HEK293T (cell line): ENCODE data around the gene FAM98C.
"Not testable (repeated sequence)": the region's sequence is repeated elsewhere in the genome, so short reads cannot be mapped to it uniquely, and the experiment has no call there.

Experiments
- CTCF ChIA-PET: fragments of 350-600 bp; formaldehyde crosslinking; extraction: SDS; loops from one replicate; lab custom pipeline; 2021; ENCODE audit warnings: antibody characterized with exemption, inconsistent platforms; lab: Yijun Ruan, JAX
- POLR2A ChIA-PET: fragments of 350-600 bp; formaldehyde crosslinking; extraction: SDS; loops from one replicate; lab custom pipeline; 2020; ENCODE audit warnings: antibody characterized with exemption, inconsistent platforms; lab: Yijun Ruan, JAX
- DNase-seq: peaks from one replicate; pipeline ENCODE4 v3.0.0; 2012; ENCODE audit warnings: mixed read lengths; ENCODE audit errors: extremely low spot score
- ARNT ChIP-seq: fragments of 450-650 bp; IDR thresholded peaks from 2 replicates; pipeline ENCODE4 v1.6.1; 2017; ENCODE audit warnings: mild to moderate bottlenecking
- BHLHE40 ChIP-seq: fragments of 450-650 bp; IDR thresholded peaks from 2 replicates; pipeline ENCODE4 v1.6.1; 2016; ENCODE audit warnings: mild to moderate bottlenecking, moderate library complexity, borderline replicate concordance
- CTBP1 ChIP-seq: fragments of 450-650 bp; IDR thresholded peaks from 2 replicates; pipeline ENCODE4 v1.6.1; 2016; ENCODE audit warnings: borderline replicate concordance
- ELF4 ChIP-seq: fragments of 450-650 bp; IDR thresholded peaks from 2 replicates; pipeline ENCODE4 v1.6.1; 2017; ENCODE audit warnings: antibody characterized with exemption
- FOXA1 ChIP-seq: fragments of 450-650 bp; IDR thresholded peaks from 2 replicates; pipeline ENCODE4 v1.6.1; 2016; ENCODE audit warnings: mild to moderate bottlenecking
- FOXK2 ChIP-seq: fragments of 450-650 bp; IDR thresholded peaks from 2 replicates; pipeline ENCODE4 v1.6.1; 2016; ENCODE audit warnings: mild to moderate bottlenecking
- FOXM1 ChIP-seq: fragments of 450-650 bp; IDR thresholded peaks from 2 replicates; pipeline ENCODE4 v1.6.1; 2017; ENCODE audit warnings: mild to moderate bottlenecking, borderline replicate concordance
- HDGF ChIP-seq: fragments of 450-650 bp; IDR thresholded peaks from 2 replicates; pipeline ENCODE4 v1.6.1; 2017; ENCODE audit warnings: antibody characterized with exemption, borderline replicate concordance
- L3MBTL2 ChIP-seq: fragments of 450-650 bp; conservative IDR thresholded peaks from 2 replicates; pipeline ENCODE4 v1.6.1; 2016; ENCODE audit warnings: mild to moderate bottlenecking
- LEF1 ChIP-seq: fragments of 450-650 bp; IDR thresholded peaks from 2 replicates; pipeline ENCODE4 v1.6.1; 2017; ENCODE audit warnings: mild to moderate bottlenecking, borderline replicate concordance
- NFRKB ChIP-seq: fragments of 450-650 bp; IDR thresholded peaks from 2 replicates; pipeline ENCODE4 v1.6.1; 2016; ENCODE audit warnings: mild to moderate bottlenecking, moderate library complexity
- SP1 ChIP-seq: fragments of 450-650 bp; IDR thresholded peaks from 2 replicates; pipeline ENCODE4 v1.6.1; 2017
- SUZ12 ChIP-seq: fragments of 450-650 bp; IDR thresholded peaks from 2 replicates; pipeline ENCODE4 v1.6.1; 2016; ENCODE audit warnings: mild to moderate bottlenecking
- TARDBP ChIP-seq: fragments of 450-650 bp; IDR thresholded peaks from 2 replicates; pipeline ENCODE4 v1.6.1; 2016
- ZNF384 ChIP-seq: fragments of 450-650 bp; IDR thresholded peaks from 2 replicates; pipeline ENCODE4 v1.6.1; 2016
- TF ChIP-seq, protein P1 (sequence below): fragments of 450-650 bp; IDR thresholded peaks from 2 replicates; pipeline ENCODE4 v1.6.1; 2016

FAM98C gene

DNA sequence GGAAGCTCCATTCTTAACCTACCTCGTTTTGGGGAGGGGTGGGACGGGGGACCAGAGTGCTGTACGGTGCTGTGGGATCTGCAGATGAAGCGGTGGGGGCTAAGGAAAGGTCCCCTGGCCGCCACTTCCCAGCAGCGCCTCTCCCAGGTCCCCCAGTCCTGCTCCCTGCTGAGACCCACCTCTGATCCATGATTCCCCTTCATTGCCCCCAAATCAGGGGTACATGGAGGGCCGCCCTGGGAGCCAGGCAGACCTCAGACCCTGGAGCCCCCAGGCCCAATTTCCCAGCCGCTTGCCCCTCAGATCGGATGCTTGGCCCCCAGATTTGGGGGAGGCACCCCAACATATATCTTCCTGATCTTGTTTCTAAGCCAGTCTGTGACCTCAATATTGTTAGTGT lies 3.8 kb upstream of the FAM98C start:
- ChIA-PET CTCF (no interaction called here), POLR2A (no interaction called here)
- DNase-seq, result no peak
- no peak for TF ChIP-seq ELF4
- no peak for TF ChIP-seq L3MBTL2
- TF ChIP-seq HDGF, result no peak
- no peak for TF ChIP-seq FOXA1

DNA sequence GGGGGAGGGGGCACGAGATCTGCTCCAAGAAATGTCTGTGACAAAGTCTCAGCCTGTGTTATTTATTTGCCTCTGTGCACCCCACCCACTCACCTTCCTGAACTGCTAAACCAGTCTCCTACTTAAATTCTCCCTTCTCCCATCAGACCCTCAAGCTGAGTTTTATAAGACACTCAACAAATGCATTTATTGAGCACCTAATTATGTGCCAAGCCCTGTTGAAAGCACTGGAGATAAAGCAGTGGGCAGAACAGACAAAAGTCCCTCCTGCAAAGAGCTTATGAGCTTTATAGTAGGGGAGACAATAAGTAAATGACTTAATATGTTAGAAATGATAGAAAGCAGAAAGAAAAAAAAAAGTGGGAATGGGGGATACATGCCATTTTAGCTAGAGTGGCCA lies 3.4 kb upstream of the FAM98C start:
- DNase-seq, result no peak
- POLR2A ChIA-PET, result no interaction called here
- TF ChIP-seq TARDBP, result no peak
- TF ChIP-seq, protein P1, sequence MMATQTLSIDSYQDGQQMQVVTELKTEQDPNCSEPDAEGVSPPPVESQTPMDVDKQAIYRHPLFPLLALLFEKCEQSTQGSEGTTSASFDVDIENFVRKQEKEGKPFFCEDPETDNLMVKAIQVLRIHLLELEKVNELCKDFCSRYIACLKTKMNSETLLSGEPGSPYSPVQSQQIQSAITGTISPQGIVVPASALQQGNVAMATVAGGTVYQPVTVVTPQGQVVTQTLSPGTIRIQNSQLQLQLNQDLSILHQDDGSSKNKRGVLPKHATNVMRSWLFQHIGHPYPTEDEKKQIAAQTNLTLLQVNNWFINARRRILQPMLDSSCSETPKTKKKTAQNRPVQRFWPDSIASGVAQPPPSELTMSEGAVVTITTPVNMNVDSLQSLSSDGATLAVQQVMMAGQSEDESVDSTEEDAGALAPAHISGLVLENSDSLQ, result no peak
- no peak for TF ChIP-seq ELF4
- TF ChIP-seq SUZ12, result no peak
- TF ChIP-seq LEF1, result no peak
- TF ChIP-seq BHLHE40, result no peak
- TF ChIP-seq HDGF, result no peak
- no peak for TF ChIP-seq FOXK2
- no peak for TF ChIP-seq CTBP1
- no peak for TF ChIP-seq NFRKB
- TF ChIP-seq ARNT, result no peak
- TF ChIP-seq SP1, result no peak
- no peak for TF ChIP-seq FOXA1
- CTCF ChIA-PET, result no interaction called here

DNA sequence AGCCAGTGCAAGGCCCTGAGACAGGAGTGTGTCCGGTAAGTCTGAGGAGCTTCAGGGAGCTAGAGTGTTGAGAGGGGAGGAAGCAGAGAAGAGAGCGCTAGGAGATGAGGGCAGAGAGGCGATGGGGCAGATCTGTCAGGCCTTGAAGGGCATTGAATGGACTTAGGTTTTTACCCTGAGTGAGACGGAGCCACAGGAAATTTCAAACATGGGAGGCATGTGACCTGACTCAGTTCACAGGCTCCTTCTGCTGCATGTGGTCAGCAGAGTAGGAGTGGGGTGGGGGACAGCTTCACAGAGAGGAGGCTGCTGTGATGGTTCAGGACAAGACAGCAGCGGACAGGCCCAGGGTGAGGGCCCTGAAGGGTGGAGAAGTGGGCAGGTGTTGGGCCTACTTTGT lies 2.5 kb upstream of the FAM98C start:
- DNase-seq, result no peak
- TF ChIP-seq NFRKB (no peak), FOXA1 (no peak), FOXK2 (no peak), CTBP1 (no peak), ARNT (no peak), TARDBP (no peak), ELF4 (no peak)
- ChIA-PET POLR2A (no interaction called here), CTCF (no interaction called here)

DNA sequence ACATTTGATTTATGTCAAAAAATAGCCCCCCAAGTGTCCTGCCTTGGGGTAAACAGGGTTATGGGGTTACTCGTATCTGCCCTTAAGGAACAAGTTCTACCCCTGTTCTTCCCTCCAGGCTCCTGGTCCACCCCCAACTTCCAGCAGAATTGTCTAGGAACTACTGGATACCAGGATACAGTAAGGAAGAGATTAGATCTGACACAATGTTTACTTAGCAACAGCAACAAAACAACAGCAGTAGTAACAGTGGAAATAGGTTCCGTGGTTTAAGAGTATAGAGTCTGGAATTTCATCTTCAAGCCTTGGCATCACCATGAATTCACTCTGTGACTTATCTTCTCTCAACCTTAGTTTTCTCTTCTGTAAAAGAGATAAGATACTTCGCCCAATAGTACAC lies 1.7 kb upstream of the FAM98C start:
- POLR2A ChIA-PET, result no interaction called here

DNA sequence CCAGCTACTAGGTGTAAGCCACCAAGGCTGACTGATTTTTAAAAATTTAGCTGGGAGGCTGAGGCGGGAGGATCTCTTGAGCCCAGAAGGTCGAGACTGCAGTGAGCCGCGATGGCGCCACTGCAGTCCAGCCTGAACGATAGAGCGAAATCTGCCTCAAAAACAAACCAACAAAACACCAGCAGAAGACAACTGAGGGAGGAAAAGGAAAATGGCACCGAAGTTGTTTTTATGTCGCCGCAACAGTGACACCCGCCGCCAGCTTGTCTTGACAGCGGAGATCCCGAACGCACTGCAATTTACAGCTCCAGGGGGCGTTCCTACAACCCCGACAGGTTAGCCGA lies 298 bp upstream of the FAM98C start:
- TF ChIP-seq, protein P1, result peak; percentile 79
- no peak for TF ChIP-seq LEF1
- no peak for TF ChIP-seq ELF4
- TF ChIP-seq CTBP1, result no peak
- POLR2A ChIA-PET, result interaction anchor here (0.6 to 2.8 kb wide), 14 partner anchors 10 to 936 kb away, joined by 3 to 23 read pairs (median 4); partner anchors contain the start of genes ACTN4, CATSPERG, EIF3K and GGN
- no peak for DNase-seq
- CTCF ChIA-PET, result interaction anchor here (0.6 to 1.7 kb wide), 18 partner anchors 8 to 486 kb away, joined by 3 to 11 read pairs (median 4); partner anchors contain the start of genes GGN and MAP4K1

More for the DNA sequence above, 1.7 kb upstream of the FAM98C start:
- TF ChIP-seq BHLHE40, result no peak
- CTCF ChIA-PET, result no interaction called here
- no peak for DNase-seq

DNA sequence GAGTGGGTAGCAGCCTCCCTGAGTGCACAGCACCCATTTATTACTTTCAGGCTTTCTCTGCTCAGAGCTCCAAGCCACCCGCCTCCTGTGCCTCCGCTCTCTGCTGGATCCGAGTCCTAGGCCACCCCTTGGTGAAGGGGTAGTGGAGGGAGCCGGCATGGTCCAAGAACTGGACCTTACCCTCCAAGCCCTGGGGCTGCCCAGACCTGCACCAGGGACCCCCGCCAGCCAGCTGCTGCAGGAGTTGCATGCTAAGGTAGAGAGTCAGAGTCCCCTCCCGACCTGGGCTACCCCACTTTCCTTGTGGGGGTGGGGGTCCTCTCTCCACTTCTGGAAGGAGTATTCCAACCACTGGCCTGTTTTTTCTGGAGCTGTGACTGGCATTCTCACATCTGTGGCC lies 2.0 kb downstream of the FAM98C start:
- CTCF ChIA-PET, result no interaction called here
- TF ChIP-seq FOXA1, result no peak
- TF ChIP-seq, protein P1, result no peak
- POLR2A ChIA-PET, result interaction anchor here (2.8 kb wide), 1 partner anchor 214 kb away, joined by 18 read pairs; the partner anchor contains the start of genes EIF3K and MAP4K1
- no peak for DNase-seq

DNA sequence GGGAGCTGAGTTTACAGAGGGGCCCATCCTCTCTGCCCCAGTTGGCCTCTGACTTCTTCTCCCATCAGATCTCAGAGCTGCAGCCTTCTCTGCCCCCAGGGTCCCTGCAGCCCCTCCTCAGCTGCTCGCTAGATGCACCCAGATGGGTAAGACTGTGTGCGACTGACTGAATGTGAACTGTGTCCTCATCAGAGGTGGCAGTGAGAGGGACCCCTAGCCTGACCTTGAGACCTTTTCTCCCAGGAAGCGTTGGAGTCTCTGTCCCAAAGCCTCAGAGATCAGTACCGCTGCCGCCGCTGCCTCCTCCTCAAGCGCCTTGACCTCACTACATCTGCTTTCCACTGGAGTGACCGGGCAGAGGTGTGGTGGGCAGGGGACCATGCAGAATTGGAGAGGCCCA lies 2.4 kb downstream of the FAM98C start:
- CTCF ChIA-PET, result no interaction called here
- no peak for TF ChIP-seq CTBP1
- no peak for TF ChIP-seq FOXM1
- no peak for DNase-seq
- POLR2A ChIA-PET, result interaction anchor here (2.8 kb wide), 1 partner anchor 213 kb away, joined by 18 read pairs; the partner anchor contains the start of genes EIF3K and MAP4K1

DNA sequence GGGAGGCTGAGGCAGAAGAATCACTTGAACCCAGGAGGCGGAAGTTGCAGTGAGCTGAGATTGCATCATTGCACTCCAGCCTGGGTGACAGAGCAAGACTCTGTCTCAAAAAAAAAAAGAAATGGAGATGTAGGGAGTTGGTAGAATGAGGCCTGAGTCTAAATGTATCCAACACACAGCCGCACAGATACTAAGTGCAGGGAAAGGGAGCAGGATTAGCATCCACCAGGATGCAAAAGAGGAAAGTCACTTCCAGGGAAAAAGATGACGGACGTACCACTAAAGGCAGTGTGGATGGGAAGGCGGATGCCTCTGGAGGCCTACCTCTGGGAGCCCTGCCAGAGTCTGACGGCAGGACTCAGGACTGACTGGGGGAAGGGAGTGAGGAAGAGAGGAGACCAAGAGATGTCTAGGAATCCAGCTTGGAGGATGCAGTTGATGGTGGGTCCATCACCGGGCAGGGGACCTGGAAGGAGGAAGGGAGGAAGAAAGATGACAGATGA lies 6.8 kb downstream of the FAM98C start:
- TF ChIP-seq FOXA1, result no peak
- no peak for TF ChIP-seq CTBP1
- no peak for TF ChIP-seq ZNF384
- TF ChIP-seq FOXK2, result no peak
- no peak for TF ChIP-seq L3MBTL2
- TF ChIP-seq ELF4, result no peak
- TF ChIP-seq HDGF, result no peak
- no peak for TF ChIP-seq ARNT
- TF ChIP-seq LEF1, result no peak
- TF ChIP-seq FOXM1, result no peak
- ChIA-PET CTCF (no interaction called here), POLR2A (no interaction called here)
- DNase-seq, result no peak

DNA sequence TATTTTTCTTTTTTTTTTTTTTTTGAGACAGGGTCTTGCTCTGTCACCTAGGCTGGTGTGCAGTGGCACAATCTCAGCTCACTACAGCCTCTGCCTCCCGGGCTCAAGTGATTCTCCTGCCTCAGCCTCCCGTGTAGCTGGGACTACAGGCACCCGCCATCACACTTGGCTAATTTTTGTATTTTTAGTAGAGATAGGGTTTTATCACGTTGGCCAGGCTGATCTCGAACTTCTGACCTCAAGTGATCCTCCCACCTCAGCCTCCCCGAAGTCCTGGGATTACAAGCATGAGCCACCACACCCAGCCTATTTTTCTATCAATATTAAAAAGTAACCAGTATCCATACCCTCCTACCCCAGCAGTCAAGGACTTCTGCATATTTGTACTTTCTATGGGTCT lies 7.5 kb downstream of the FAM98C start:
- DNase-seq, POLR2A ChIA-PET: not testable (repeated sequence)
- CTCF ChIA-PET, result interaction anchor here (1.7 kb wide), 1 partner anchor 8 kb away, joined by 4 read pairs; the partner anchor contains the start of gene FAM98C
